ENCODE results near the gene SAMM50. TPM values are rescaled to one million over a fixed set of nuclear protein-coding genes. Genes with fewer than 3 reads are reported as not detected.

The SAMM50 gene
- total and polyA plus RNA-seq, 2 donors (not counting 3 experiments of a cell fraction or from before 2014, with no cell fraction given) = 42.9 to 56.2 TPM

- no peak overlapping the region for H3K9ac ChIP-seq (replicated peaks; ENCODE audit: extremely low read depth, insufficient read depth, low read length)
- no peaks in the 10 kb centered on the region for H3K9me3 ChIP-seq (replicated peaks; ENCODE audit: control insufficient read depth, insufficient read depth, low read length)
- H3K27ac ChIP-seq (ENCODE audit: insufficient read depth, low read depth, low read length) = no peak overlapping the region
- DNase-seq (ENCODE audit: low read depth, low spot score) = no peak
- H3K4me2 ChIP-seq (ENCODE audit: insufficient read depth, low read length) = no peak overlapping the region
- H3K36me3 ChIP-seq (ENCODE audit: control insufficient read depth in 2 of 2, extremely low read depth in 1 of 2, insufficient read depth in 2 of 2, low read length in 2 of 2) = peaks cover 16 to 49% of the 10 kb centered on the region in 2 experiments
- intact Hi-C loops (cut with micrococcal nuclease) = no loop called here
- CTCF ChIA-PET = no interaction called here
- H3K79me2 ChIP-seq (ENCODE audit: control insufficient read depth, insufficient read depth, low read length) = no peaks in the 10 kb centered on the region
- no TSS peak for BruUV-seq (replicated peaks)
- POLR2A ChIA-PET = no interaction called here
- TF ChIP-seq FOS (IDR thresholded peaks at IDR 0.05; ENCODE audit: borderline replicate concordance, insufficient read depth, low read length) (no peak), MYC (IDR thresholded peaks at IDR 0.05; ENCODE audit: low read depth, low read length) (no peak), JUN (IDR thresholded peaks at IDR 0.05; ENCODE audit: borderline replicate concordance, insufficient read depth, insufficient read length, low read depth) (no peak), EZH2 (IDR thresholded peaks at IDR 0.05; ENCODE audit: borderline replicate concordance, low read depth, low read length, severe bottlenecking) (no peak), CTCF (IDR thresholded peaks at IDR 0.05; ENCODE audit: extremely low read depth in 1 of 2, insufficient read depth in 1 of 2, low read depth in 1 of 2, low read length in 2 of 2) (no peak), MAX (IDR thresholded peaks at IDR 0.05; ENCODE audit: insufficient read depth, insufficient read length) (no peak), POLR2AphosphoS5 (IDR thresholded peaks at IDR 0.05; ENCODE audit: insufficient read depth, low read depth, low read length) (no peak), POLR2A (IDR thresholded peaks at IDR 0.05; ENCODE audit: low read depth, low read length) (no peak), GATA2 (IDR thresholded peaks at IDR 0.05; ENCODE audit: insufficient read depth, insufficient read length, low read depth, low read length) (no peak)
- H2AFZ ChIP-seq (ENCODE audit: low read depth, low read length) = no peak overlapping the region
- no peaks in the 10 kb centered on the region for H3K27me3 ChIP-seq (ENCODE audit: control insufficient read depth in 2 of 2, insufficient read depth in 2 of 2, low read length in 2 of 2)
- no peaks in the 10 kb centered on the region for H3K4me1 ChIP-seq (ENCODE audit: control insufficient read depth, extremely low read depth, insufficient read depth, low read length)
- no peaks in the 10 kb centered on the region for H4K20me1 ChIP-seq (replicated peaks; ENCODE audit: control insufficient read depth, extremely low read depth, insufficient read depth, low read length)
- H3K4me3 ChIP-seq (replicated peaks in 1 of 3; ENCODE audit: insufficient read depth in 1 of 3, low read depth in 1 of 3, low read length in 3 of 3) = no peak overlapping the region
- no peaks in the 10 kb centered on the region for H3K9me1 ChIP-seq (replicated peaks; ENCODE audit: control insufficient read depth, extremely low read depth, insufficient read depth, low read length)
- FAIRE-seq = no peak
- dilution Hi-C loops (cut with MboI; ENCODE audit: extremely low pct_ligation_motif_present, low sequenced_read_pairs) = no loop called here
These were observed 13.4 kb downstream of the SAMM50 start for GRCh38 chr22:43968614-43969013.

All from endothelial cell of umbilical vein (primary cell).